Measurements from ENCODE around the gene ABCD4.

Gene ABCD4

GRCh38 chr14:74257941-74258763 lies 44.6 kb downstream of the ABCD4 start:
- DNase-seq, result no peak

GRCh38 chr14:74257078-74257940 lies 45.4 kb downstream of the ABCD4 start:
- no peak for DNase-seq

DNA sequence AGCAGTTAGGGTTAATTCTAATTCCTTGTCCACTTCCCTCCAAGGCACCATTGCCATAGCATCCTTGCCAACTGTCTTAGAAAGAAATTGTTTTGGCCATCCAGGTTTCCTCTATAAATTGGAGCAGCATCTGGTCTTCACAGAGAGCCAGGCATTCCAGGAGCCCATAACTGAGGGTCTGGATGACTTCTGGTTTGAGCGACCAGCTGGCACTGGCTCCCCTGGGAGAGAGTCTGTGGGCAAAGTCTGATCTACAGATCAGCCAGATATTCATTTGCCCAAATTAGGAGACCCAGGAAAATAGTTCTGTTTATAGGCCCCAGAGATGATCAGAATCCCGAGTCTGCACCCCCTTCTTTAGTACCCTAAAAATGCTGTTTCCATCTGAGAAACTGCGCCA lies 47.5 kb downstream of the ABCD4 start:
- no peak for DNase-seq

GRCh38 chr14:74249433-74250375 lies 53.0 kb downstream of the ABCD4 start:
- DNase-seq, result no peak

- no peak for DNase-seq
Observed at GRCh38 chr14:74248017-74248416, 54.7 kb downstream of the ABCD4 start.

- no peak for DNase-seq
Observed at GRCh38 chr14:74246542-74246941, 56.2 kb downstream of the ABCD4 start.

DNA sequence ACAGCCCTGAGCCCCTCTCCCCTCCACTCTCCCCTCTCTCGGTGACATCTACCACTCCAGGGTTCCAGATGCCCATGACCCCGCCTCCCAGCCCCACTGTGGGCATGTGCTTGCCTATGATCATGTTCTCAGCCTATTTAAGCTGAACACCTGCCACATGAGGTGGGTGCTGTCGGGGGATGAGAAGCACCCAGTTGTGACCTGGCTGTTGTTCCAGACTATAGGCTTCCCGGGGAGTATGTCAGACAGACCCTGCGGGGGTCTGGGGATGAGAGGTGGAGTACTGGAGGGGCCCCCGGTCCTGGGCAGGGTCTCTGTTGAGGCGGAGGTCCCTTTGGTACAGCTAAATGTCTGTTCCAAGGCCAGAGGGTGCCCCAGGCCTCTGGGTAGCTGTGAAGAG lies 57.4 kb downstream of the ABCD4 start:
- DNase-seq, result no peak

DNA sequence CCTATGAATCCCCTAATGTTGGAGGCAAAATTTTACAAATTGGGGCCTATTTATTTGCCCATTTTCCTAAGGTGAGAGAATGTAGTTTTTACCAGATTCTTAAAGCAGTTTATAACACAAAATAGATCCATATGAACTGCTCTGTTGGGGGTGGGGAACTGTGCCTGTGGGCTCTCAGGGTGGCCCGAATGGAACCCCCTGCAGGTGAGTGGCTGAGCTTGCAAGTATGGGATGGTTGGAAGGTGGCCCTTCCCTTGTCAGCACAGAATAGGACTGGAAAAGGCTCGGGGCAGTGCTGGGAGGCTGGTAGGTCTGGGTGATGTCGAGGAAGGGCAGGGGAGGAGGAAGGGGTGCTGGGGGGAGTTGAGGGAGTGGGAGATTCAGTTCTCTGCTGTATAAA lies 58.6 kb downstream of the ABCD4 start:
- DNase-seq, result no peak

- no peak for DNase-seq
Observed at GRCh38 chr14:74243051-74243450, 59.7 kb downstream of the ABCD4 start.

DNA sequence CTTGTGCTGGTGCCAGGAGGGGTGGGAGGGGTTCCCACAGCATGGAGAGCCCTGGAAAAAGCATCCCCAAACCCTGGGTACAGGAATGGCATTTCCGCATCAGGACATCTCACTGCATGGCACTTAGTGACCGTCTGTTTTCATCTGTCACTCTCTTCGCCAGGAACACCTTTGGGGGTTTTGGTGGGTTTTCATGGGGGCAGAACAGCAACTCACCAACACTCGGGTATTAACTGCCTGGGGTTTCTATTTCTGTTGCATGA lies 60.0 kb downstream of the ABCD4 start:
- no peak for DNase-seq

DNA sequence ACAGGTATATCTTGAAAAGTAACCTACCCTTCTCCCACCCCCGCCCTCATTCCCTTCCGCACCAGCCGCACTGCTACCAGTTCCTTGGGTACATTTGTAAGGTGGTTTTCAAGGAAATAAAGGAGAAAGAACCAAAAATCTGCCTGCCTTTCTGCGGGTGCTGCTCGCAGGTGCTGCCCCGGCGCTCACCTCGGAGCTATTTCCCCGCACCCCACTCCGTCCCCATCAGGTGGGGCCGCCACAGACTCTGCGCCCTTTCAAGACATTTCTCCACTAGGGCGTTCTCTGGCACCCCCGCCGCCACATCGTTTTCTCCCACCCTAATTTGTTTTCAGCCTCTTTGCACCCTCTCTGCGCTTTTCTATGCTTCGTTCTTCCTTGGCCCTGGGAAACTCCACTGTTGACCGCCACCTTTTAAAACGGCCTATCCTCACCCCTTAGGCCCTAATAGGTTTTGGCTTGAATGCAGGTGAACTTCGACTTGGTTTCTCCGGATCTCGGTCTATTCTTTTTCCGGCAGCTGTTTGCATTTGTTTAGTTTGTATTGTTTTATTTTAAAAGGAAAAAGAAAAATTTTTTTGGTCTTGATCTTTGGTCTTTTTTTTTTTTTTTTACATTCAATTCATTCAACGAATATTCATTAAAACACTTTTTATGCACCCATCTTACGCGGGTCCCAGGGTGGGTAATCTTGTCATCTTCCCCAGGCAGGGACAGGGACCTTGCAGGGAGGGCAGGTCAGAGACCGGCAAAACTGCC lies 60.5 kb downstream of the ABCD4 start:
- no peak for DNase-seq

DNA sequence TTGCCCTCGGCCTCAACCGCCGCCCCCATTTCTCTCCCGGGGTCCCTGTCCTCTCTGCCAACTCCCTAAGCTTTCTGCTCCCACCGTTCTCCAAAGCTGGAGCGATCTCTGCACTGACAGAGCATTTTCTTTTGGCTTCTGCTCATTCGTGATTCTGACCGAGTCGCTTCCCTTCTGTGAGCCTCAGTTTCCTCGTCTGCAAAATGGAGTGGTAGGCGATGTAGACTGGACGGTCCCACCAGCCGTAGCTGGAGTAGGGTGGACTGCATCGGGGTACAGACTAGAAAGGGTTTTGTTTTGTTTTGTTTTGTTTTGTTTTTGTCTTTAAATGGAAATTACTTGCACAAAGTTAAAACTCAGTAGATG lies 61.1 kb downstream of the ABCD4 start:
- no peak for DNase-seq

DNA sequence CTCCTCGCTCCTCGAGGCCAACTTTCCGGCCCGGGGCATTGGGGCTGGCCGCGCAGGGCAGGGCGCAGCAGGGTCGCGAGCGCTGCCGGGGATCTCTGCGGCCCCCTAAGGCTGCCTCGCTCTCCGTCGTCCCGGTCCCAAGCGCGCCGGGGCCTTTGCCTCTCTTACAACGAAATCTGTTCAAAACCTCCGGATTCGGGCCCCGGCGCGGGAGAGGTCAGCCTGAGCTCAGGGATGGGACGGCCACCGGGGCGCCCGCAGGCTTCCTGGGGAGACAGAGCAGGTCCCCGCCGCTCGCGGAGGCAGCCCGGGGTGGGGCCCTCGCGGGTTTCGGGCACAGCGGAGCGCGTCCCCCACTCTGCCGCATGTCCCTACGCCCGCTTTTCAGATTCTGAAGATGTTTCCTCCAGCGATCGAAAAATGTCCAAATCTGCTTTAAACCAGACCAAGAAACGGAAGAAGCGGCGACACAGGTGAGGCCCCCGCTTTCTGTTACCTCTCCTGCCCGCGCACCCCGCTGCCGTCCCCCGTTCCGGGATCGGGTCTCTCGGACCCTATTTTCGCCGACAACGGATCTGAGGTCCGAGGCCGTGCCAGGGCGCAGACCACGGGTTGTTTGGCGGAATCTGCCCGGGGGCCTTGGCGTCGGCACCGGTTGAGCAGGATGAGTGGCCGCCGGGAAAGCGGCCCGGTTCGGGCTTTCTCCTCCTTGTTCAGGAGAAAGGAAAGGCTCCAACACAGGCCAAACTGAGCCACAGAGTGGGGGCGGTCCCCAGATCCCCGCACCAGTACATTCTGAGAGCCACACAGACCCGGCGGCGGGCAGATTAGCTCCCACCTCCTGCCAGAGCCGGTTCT lies 61.7 kb downstream of the ABCD4 start:
- no peak for DNase-seq

GRCh38 chr14:74239848-74240793 lies 62.6 kb downstream of the ABCD4 start:
- DNase-seq, result no peak

- DNase-seq, result no peak
Observed at GRCh38 chr14:74238974-74239847, 63.5 kb downstream of the ABCD4 start, which contains the start of gene VSX2. VSX2 (plus strand) TSS chr14:74239449; CDS start chr14:74239562, 113 bp downstream.

- DNase-seq, result no peak
Observed at GRCh38 chr14:74237441-74237840, 65.3 kb downstream of the ABCD4 start.
